WI38 (cell line): ENCODE measurements around the gene GAGE10.

ENCODE experiments used
- H3K4me3 ChIP-seq: 2 replicates; pipeline ENCODE4 v1.5.1; 2011; ENCODE audit warnings: low read depth, mild to moderate bottlenecking, control low read depth, low read length
- TF ChIP-seq, protein P1 (sequence below): IDR thresholded peaks from 2 replicates; pipeline ENCODE4 v1.5.1; 2012; ENCODE audit warnings: low read depth, mild to moderate bottlenecking, control low read depth, low read length

Gene GAGE10

DNA sequence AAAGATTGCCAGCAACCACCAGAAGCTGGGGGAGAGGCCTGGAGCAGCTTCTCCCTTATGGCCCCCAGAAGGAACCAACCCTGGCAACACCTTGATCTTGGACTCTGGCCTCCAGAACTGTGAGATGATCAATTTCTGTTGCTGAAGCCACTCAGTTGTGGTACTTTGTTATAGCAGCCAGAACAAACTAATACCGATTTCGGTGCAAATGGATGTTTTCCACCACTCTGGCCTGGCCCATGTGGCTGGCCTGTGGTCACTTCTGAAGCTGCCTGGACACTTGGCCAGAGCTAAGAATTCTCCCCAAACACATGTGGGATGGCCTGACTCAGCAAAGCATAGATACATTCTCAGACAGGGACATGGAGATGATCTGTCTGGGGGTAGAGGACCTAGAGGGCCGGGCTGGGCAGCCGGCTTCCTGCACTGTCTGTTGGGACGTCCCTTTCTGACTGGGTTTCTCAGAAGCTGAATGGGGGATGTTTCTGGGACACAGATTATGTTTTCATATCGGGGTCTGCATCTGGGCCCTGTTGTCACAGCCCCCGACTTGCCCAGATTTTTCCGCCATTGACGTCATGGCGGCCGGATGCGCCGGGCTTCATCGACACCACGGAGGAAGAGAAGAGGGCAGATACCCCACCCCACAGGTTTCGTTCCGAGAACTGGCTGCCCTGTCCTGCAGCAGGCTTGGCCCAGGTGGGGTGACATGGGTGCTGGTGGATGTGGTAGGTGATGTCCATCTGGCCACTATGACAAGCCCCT lies 43.0 kb upstream of the GAGE10 start:
- H3K4me3 ChIP-seq, result no peak overlapping the region
- TF ChIP-seq, protein P1, sequence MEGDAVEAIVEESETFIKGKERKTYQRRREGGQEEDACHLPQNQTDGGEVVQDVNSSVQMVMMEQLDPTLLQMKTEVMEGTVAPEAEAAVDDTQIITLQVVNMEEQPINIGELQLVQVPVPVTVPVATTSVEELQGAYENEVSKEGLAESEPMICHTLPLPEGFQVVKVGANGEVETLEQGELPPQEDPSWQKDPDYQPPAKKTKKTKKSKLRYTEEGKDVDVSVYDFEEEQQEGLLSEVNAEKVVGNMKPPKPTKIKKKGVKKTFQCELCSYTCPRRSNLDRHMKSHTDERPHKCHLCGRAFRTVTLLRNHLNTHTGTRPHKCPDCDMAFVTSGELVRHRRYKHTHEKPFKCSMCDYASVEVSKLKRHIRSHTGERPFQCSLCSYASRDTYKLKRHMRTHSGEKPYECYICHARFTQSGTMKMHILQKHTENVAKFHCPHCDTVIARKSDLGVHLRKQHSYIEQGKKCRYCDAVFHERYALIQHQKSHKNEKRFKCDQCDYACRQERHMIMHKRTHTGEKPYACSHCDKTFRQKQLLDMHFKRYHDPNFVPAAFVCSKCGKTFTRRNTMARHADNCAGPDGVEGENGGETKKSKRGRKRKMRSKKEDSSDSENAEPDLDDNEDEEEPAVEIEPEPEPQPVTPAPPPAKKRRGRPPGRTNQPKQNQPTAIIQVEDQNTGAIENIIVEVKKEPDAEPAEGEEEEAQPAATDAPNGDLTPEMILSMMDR, result no peak

DNA sequence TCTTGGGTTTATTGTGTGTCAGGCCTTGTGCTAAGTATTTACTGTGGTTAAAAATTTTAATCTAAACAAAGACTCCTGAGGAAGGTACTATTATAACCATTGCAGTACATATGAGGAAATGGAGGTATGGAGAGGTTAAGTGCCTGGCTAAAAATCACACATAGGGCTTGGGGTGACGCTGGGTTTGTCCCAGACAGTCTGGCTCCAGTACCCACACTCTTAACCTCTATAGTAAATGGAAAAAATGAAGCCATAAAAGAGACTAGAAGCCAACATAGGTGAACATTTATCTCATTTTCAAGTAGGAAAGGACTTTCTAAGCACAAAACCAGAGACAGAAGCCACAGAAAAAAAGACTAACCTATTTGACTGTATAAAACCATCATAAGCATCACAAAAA lies 40.8 kb upstream of the GAGE10 start:
- no peak overlapping the region for H3K4me3 ChIP-seq
- TF ChIP-seq, protein P1, result no peak

DNA sequence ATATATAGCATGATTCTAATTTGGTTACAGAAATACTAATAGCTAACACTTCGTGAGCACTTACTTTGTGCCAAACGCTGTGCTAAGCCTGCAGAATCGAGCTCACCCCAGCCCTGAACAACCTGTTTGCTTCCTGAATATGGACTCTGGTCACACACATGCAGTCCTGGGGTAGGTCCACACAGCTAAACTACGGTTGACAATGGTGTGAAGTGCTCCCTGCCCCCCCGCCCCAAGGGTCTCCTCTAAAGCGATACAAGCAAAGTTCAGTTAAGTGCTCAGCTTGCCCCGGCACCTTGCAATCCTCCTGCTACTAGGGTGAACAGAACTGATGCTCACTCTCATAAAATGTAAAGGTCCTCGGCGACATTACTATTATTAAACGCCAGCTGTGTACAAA lies 39.8 kb upstream of the GAGE10 start:
- TF ChIP-seq, protein P1, result no peak
- H3K4me3 ChIP-seq, result no peak overlapping the region

DNA sequence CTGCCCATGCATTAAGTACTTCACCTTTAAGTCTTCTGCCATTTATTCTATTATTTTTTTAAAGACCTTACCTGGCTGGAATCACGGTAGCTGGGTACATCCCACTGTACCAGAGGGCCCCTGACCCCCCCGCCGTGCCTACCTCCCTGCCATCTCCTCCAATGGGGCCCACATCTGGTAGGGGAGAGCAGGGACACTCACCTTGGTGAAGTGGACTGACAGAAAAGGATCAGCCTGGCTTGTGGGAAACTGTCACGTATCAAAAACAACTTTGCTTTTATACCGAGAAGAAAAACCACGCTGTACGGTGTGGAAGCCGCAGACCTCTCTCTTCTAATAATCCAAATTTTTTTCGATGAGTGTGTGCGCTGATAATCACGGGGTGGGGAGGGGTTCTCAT lies 39.0 kb upstream of the GAGE10 start, which contains the start of gene FOXP3:
FOXP3 (minus strand) TSS at position 251 of the 400 bp plus-strand sequence. CDS start 6,205 bp downstream, outside the sequence.
- H3K4me3 ChIP-seq, result no peak within 1 kb of the TSS
- TF ChIP-seq, protein P1, result no peak

DNA sequence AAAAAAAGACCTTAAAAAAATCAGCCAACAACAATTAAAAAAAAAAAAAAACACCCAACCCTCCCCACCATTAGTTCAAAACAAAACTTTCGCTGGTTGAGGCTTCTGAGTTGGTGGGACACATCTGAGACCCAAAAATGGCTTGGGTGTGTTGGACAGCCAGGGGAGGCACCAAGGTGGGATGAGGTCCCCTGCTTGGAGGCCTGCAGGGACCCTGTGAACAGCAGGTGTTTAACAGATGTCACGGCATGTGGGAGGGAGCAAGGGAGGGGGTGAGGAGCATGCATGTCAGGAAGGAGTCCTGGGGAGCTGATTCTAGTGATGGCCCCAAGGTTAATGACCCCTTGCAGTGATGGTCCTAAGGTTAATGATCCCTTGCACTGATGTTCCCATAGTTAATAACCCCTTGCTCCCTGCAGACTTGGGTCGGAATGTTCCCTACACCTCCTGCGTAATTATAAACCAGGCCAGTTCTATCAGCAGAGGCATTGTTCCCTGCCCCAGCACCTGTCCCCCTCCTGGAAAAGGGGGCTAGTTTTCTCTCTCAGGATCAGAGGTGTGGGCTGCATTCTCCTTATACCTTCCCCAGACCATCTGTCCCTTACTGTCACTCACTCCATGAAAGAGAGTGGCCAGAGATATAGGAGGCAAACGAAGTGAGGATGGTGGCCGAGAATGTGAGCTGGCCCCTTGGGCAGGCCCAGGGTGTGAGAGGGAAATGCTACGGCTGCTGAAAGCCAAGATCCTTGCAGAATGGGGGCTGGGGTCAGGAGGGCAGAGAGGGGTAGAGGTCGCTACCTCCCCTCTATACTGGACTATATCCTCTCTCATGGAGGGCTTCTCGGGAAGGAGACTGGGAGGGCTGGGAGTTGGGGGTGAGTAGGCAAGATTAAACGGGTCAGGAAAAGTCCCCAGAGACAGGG lies 36.7 kb upstream of the GAGE10 start:
- H3K4me3 ChIP-seq, result no peak overlapping the region
- TF ChIP-seq, protein P1, result no peak

DNA sequence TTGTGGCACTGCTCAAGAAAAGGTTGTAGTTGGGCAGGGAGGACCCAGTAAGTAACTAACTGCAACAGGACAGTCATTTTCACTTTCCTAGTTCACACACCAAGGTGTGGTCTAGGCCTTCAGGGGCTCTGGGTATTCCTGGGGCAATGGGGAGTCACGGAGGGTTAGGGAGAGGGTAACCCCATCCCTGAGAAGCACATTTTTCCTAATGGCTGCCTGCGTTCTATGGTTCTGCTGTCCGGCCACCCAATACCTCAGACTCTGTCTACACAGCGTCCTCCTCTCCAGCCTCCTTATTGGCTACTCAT lies 34.8 kb upstream of the GAGE10 start:
- TF ChIP-seq, protein P1, result no peak
- H3K4me3 ChIP-seq, result peak overlapping the region; percentile 63
